GM19463 (cell line): Measurements from ENCODE around the gene PRKN.
"Not testable (repeated sequence)": the region's sequence is repeated elsewhere in the genome, so short reads cannot be mapped to it uniquely, and the experiment has no call there.

Experiments used
- ATAC-seq: cut with Tn5 transposase; IDR thresholded peaks from one replicate; pipeline ENCODE4 v1.9.1; 2021; ENCODE audit warnings: mild to moderate bottlenecking, moderate library complexity; ENCODE audit not compliant: unreplicated experiment

Gene PRKN

GRCh38 chr6:162546905-162547304 is 180.7 kb downstream of the PRKN start:
- no peak for ATAC-seq

- ATAC-seq = no peak
Observed at GRCh38 chr6:162543221-162543620, 184.3 kb downstream of the PRKN start.

- no peak for ATAC-seq
Observed at GRCh38 chr6:162541019-162541601, 186.5 kb downstream of the PRKN start.

GRCh38 chr6:162539321-162539720 is 188.2 kb downstream of the PRKN start:
- ATAC-seq = no peak

- ATAC-seq = no peak
Observed at GRCh38 chr6:162538643-162539064, 188.9 kb downstream of the PRKN start.

GRCh38 chr6:162533009-162533400 is 194.6 kb downstream of the PRKN start:
- ATAC-seq = no peak

- no peak for ATAC-seq
Observed at GRCh38 chr6:162532283-162533008, 195.1 kb downstream of the PRKN start.

- not testable (repeated sequence) for ATAC-seq
Observed at GRCh38 chr6:162531391-162531790, 196.2 kb downstream of the PRKN start.

GRCh38 chr6:162528538-162528937 is 199.0 kb downstream of the PRKN start:
- ATAC-seq = no peak

- no peak for ATAC-seq
Observed at GRCh38 chr6:162526960-162527359, 200.6 kb downstream of the PRKN start.

GRCh38 chr6:162525181-162525580 is 202.4 kb downstream of the PRKN start:
- no peak for ATAC-seq

GRCh38 chr6:162512744-162513143 is 214.8 kb downstream of the PRKN start:
- no peak for ATAC-seq

- ATAC-seq = no peak
Observed at GRCh38 chr6:162497389-162497788, 230.2 kb downstream of the PRKN start.

- no peak for ATAC-seq
Observed at GRCh38 chr6:162493917-162494316, 233.6 kb downstream of the PRKN start.

- no peak for ATAC-seq
Observed at GRCh38 chr6:162491637-162492036, 235.9 kb downstream of the PRKN start.

GRCh38 chr6:162489101-162489976 is 238.2 kb downstream of the PRKN start:
- no peak for ATAC-seq

GRCh38 chr6:162488444-162488843 is 239.1 kb downstream of the PRKN start:
- ATAC-seq = no peak

GRCh38 chr6:162485464-162485863 is 242.1 kb downstream of the PRKN start:
- no peak for ATAC-seq

GRCh38 chr6:162481938-162482337 is 245.6 kb downstream of the PRKN start:
- no peak for ATAC-seq

GRCh38 chr6:162481320-162481719 is 246.2 kb downstream of the PRKN start:
- no peak for ATAC-seq

- ATAC-seq = no peak
Observed at GRCh38 chr6:162478192-162478671, 249.3 kb downstream of the PRKN start.

- no peak for ATAC-seq
Observed at GRCh38 chr6:162474722-162475121, 252.8 kb downstream of the PRKN start.
